Cardiac muscle cell (in vitro differentiated cells and primary cell): ENCODE results near the gene ZRANB3. TPM values are rescaled to one million over a fixed set of nuclear protein-coding genes. Genes with fewer than 3 reads are reported as not detected.
A peak's percentile ranks its signal among the peaks of the same experiment; 100 is the strongest.

Experiments
- DNase-seq, 2 donors: peaks; one replicate each; pipeline versions ENCODE4 v3.0.0 to v3.0.0-alpha.2; 2010 to 2017; ENCODE audit warnings: low read depth in 1 of 2, low spot score in 1 of 2
- H3K27ac ChIP-seq: fragments of 200-600 bp; sonication (generic); 2 replicates; pipeline ENCODE4 v1.5.1; 2016
- H3K27me3 ChIP-seq: fragments of 200-600 bp; sonication (generic); 2 replicates; pipeline ENCODE4 v1.6.0; 2016; ENCODE audit warnings: control low read depth
- H3K36me3 ChIP-seq: fragments of 200-600 bp; sonication (generic); 2 replicates; pipeline ENCODE4 v1.5.1; 2016; ENCODE audit warnings: control low read depth
- H3K4me1 ChIP-seq: fragments of 200-600 bp; sonication (generic); 2 replicates; pipeline ENCODE4 v1.8.1; 2017; ENCODE audit warnings: low read depth, mild to moderate bottlenecking, mixed run types
- H3K4me3 ChIP-seq: fragments of 200-600 bp; sonication (generic); 2 replicates; pipeline ENCODE4 v1.5.1; 2016; ENCODE audit warnings: mild to moderate bottlenecking
- H3K9me3 ChIP-seq: fragments of 200-600 bp; sonication (generic); 2 replicates; pipeline ENCODE4 v1.5.1; 2017; ENCODE audit warnings: low read depth, mild to moderate bottlenecking, control low read depth
- CTCF ChIP-seq: IDR thresholded peaks from 2 replicates; pipeline ENCODE4 v1.5.1; 2012; ENCODE audit warnings: low read depth, mild to moderate bottlenecking, low read length
- polyA plus RNA-seq: library from polyadenylated mRNA; unstranded; fragments of >200 nt; fragmentation: Nextera tagmentation; extraction: Ambion mirVana; gene quantifications from 2 replicates; pipeline ENCODE4 v1.2.1, GENCODE V29; 2016
- total RNA-seq: library from RNA; depleted of rRNA; stranded (reverse); fragments of >200 nt; gene quantifications from 2 replicates; pipeline ENCODE4 v1.2.3, GENCODE V29; 2016

The ZRANB3 gene
- total and polyA plus RNA-seq, 2 experiments from 2014 or later: 3.9 to 8.8 TPM

- peak in 1 of 2 donors; percentile 3 for DNase-seq
- no peak overlapping the region for H3K4me3 ChIP-seq
- no peaks in the 10 kb centered on the region for H3K9me3 ChIP-seq
- TF ChIP-seq CTCF: no peak
- no peaks in the 10 kb centered on the region for H3K4me1 ChIP-seq
- H3K36me3 ChIP-seq: no peaks in the 10 kb centered on the region
- H3K27ac ChIP-seq: no peak overlapping the region
- no peaks in the 10 kb centered on the region for H3K27me3 ChIP-seq
Measured at GRCh38 chr2:135320465-135321355, 210.3 kb downstream of the ZRANB3 start.

DNA sequence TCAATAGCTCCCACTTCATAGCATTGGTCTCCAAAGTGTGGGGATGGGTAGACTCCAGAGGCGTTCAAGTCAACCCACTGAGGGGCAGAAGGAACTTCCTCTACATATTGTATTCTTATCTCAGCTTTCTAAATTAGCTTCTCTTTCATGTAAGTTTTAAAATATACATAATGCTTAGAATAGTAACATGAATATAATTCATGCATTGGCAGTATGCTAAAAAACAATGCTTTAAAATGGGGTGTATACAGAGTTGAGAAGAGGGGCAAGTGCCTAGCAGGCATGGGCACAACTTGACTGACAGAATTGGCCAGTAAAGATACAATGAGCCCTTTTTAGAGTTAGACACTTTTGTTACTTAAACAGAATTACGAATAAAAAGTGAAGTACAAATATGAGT lies 212.2 kb downstream of the ZRANB3 start:
- H3K27ac ChIP-seq: no peak overlapping the region
- TF ChIP-seq CTCF: no peak

DNA sequence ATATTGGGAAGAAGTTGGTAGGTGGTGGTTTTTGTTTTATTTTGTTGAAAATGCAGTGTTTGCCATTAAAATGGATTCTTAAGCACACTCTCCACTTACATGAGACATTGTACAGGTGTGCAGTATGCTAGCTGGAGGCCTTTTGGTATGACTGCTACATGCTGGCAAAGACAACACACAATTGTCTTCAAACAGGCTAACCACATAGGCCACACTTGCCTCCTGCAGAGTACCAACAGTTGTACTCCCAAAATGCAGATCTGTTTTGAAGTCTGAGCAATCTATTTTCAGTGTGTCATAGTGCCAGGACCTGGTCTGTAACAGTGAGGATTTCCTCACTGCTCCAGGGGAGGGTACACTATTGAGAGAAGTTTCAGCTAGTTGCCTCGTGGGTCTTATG lies 213.6 kb downstream of the ZRANB3 start:
- Histone ChIP-seq H3K36me3 (no peaks in the 10 kb centered on the region), H3K4me3 (no peak overlapping the region), H3K9me3 (no peaks in the 10 kb centered on the region), H3K4me1 (no peaks in the 10 kb centered on the region), H3K27ac (no peak overlapping the region), H3K27me3 (no peaks in the 10 kb centered on the region)
- TF ChIP-seq CTCF: no peak
- no peak for DNase-seq

More for the DNA sequence above, 212.2 kb downstream of the ZRANB3 start:
- Histone ChIP-seq H3K4me3 (no peak overlapping the region), H3K9me3 (no peaks in the 10 kb centered on the region), H3K36me3 (no peaks in the 10 kb centered on the region), H3K4me1 (no peaks in the 10 kb centered on the region), H3K27me3 (no peaks in the 10 kb centered on the region)
- no peak for DNase-seq

DNA sequence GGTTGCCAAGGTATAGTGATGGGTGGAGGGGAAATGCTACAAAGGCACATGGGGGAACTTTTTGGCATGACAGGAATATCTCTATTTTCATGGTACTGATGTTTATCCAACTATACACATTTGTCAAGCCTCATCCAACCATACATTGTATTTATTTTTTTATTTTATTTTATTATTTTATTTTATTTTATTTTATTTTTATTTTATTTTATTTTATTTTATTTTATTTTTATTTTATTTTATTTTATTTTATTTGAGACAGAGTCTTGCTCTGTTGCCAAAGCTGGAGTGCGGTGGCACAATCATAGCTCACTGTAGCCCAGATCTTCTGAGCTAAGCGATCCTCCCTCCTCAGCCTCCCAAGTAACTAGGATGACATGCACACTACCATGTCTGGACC lies 219.1 kb downstream of the ZRANB3 start:
- DNase-seq: no peak
- Histone ChIP-seq H3K27me3 (no peaks in the 10 kb centered on the region), H3K27ac (no peak overlapping the region), H3K9me3 (no peaks in the 10 kb centered on the region), H3K36me3 (no peaks in the 10 kb centered on the region), H3K4me3 (no peak overlapping the region), H3K4me1 (no peaks in the 10 kb centered on the region)
- TF ChIP-seq CTCF: no peak

- Histone ChIP-seq H3K4me1 (no peaks in the 10 kb centered on the region), H3K27ac (no peak overlapping the region), H3K9me3 (no peaks in the 10 kb centered on the region), H3K4me3 (no peak overlapping the region), H3K36me3 (no peaks in the 10 kb centered on the region), H3K27me3 (no peaks in the 10 kb centered on the region)
- TF ChIP-seq CTCF: no peak
- no peak for DNase-seq
Measured at GRCh38 chr2:135311268-135311667, 219.8 kb downstream of the ZRANB3 start.
